Lung (tissue), 12 donors: ENCODE measurements around the gene PLEKHA6. TPM values are rescaled to one million over a fixed set of nuclear protein-coding genes. Genes with fewer than 3 reads are reported as not detected.

Experiments
- ATAC-seq: fragments of 200-7000 bp; cut with Tn5 transposase; one replicate; pipeline ENCODE4 v1.9.1; 2020; ENCODE audit warnings: moderate number of reproducible peaks; ENCODE audit not compliant: insufficient read depth, low FRiP score
- DNase-seq, 3 donors: peaks; one replicate each; pipeline ENCODE4 v3.0.0-alpha.2; 2013 to 2017
- H3K27ac ChIP-seq, 2 donors: one replicate each; pipeline ENCODE4 v1.5.1; 2013; ENCODE audit warnings: mild to moderate bottlenecking in 2 of 2, moderate library complexity in 2 of 2, control low read depth in 1 of 2, inconsistent platforms in 1 of 2, low read depth in 1 of 2, low read length in 1 of 2
- H3K27me3 ChIP-seq, 3 donors: one replicate each; pipeline ENCODE4 v1.5.1; 2013; ENCODE audit warnings: low read length in 2 of 3; ENCODE audit not compliant: control insufficient read depth in 3 of 3, insufficient read depth in 3 of 3
- H3K36me3 ChIP-seq, 4 donors: one replicate each; pipeline ENCODE4 v1.5.1; 2013; ENCODE audit warnings: low read length in 4 of 4, mild to moderate bottlenecking in 1 of 4, moderate library complexity in 1 of 4; ENCODE audit not compliant: control insufficient read depth in 4 of 4, insufficient read depth in 4 of 4
- H3K4me1 ChIP-seq, 5 donors: one replicate each; pipeline ENCODE4 v1.5.1; 2013; ENCODE audit warnings: low read length in 5 of 5, mild to moderate bottlenecking in 2 of 5, moderate library complexity in 1 of 5; ENCODE audit not compliant: control insufficient read depth in 5 of 5, insufficient read depth in 5 of 5
- H3K4me3 ChIP-seq: one replicate; pipeline ENCODE4 v1.5.1; 2013; ENCODE audit warnings: mild to moderate bottlenecking, control low read depth, moderate library complexity
- H3K9ac ChIP-seq, 2 donors: one replicate each; pipeline ENCODE4 v1.5.1; 2013; ENCODE audit warnings: low read length in 2 of 2, control low read depth in 1 of 2; ENCODE audit not compliant: insufficient read depth in 1 of 2
- H3K9me3 ChIP-seq, 4 donors: one replicate each; pipeline ENCODE4 v1.5.1; 2013; ENCODE audit warnings: low read length in 3 of 4, mild to moderate bottlenecking in 1 of 4, moderate library complexity in 1 of 4; ENCODE audit not compliant: control insufficient read depth in 4 of 4, insufficient read depth in 3 of 4
- CTCF ChIP-seq: IDR thresholded peaks from 2 replicates; pipeline ENCODE4 v1.5.1; 2012; ENCODE audit warnings: mild to moderate bottlenecking; ENCODE audit errors: control extremely low read depth, extremely low read depth
- WGBS, 2 donors: extraction: QIAGEN DNeasy Blood & Tissue Kit; methylation state at CpG; one replicate each; pipeline ENCODE4 v1.1.7; 2013; 5-methylcytosine and 5-hydroxymethylcytosine counted together
- polyA plus RNA-seq, 2 donors: library from polyadenylated mRNA; stranded (reverse); fragments of 200-250 nt; gene quantifications; one replicate each; pipeline ENCODE4 v1.2.1, GENCODE V29; 2013
- total RNA-seq, 2 donors: library from RNA; depleted of rRNA in 1 of 2; stranded (reverse); fragments of >200 nt in 1 of 2; gene quantifications; one replicate each; pipeline ENCODE4 v1.2.1, GENCODE V29; 2014 to 2021
- donor health status: control.
- donor health status: control.
- donor health status: Bipolar disorder and iron deficiency.
- donor health status: healthy.
- donor health status: DM: yes; HTN: yes; CAD: no.

Gene PLEKHA6
- total and polyA plus RNA-seq, 4 donors, result 0.88 to 10.5 (median 3.3) TPM

GRCh38 chr1:204204944-204205343 lies 154.8 kb downstream of the PLEKHA6 start:
- H3K27me3 ChIP-seq, result peaks cover 0 to 3% (median 2%) of the 10 kb centered on the region in 3 donors
- H3K4me3 ChIP-seq, result no peak overlapping the region
- DNase-seq (no peak), ATAC-seq (no peak)
- no peaks in the 10 kb centered on the region for H3K36me3 ChIP-seq
- WGBS, 2 donors, result 89 to 94% methylated on average over 2 of the region's 2 CpGs
- H3K27ac ChIP-seq, result no peak overlapping the region
- no peak overlapping the region for H3K9ac ChIP-seq
- TF ChIP-seq CTCF, result no peak
- peaks cover 0 to 4% (median 0%) of the 10 kb centered on the region in 5 donors for H3K4me1 ChIP-seq
- no peaks in the 10 kb centered on the region for H3K9me3 ChIP-seq

DNA sequence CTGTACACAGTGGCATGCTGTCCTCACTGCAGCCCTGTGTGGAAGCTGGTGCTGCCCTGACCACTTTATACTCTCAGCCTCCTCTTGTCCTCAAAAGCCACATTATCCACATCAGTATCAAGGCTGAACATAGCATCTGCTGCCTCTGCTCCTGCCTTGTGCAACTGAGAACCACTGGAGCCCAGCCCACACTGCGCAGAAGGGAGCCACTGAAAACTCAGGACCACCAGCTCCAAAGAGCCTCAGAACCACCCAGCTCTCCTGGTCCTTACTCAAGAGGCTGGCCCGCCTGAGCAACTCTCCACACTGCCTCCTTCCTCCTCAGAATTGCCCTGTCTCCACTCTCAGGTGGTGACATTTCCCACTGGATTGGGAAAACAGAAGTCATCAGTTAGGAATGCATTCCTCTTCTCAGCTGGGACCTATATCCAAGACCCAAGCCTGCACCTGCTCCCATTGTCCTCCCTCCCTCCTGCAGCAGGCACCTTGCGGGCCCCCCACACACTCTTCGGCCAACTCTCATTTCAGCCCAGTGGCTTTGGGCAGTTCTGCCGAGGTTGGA lies 156.4 kb downstream of the PLEKHA6 start:
- Histone ChIP-seq H3K27ac (no peak overlapping the region), H3K27me3 (peaks cover 0 to 3% (median 2%) of the 10 kb centered on the region in 3 donors), H3K4me3 (no peak overlapping the region), H3K9me3 (no peaks in the 10 kb centered on the region), H3K9ac (no peak overlapping the region), H3K36me3 (no peaks in the 10 kb centered on the region), H3K4me1 (peaks cover 0 to 6% (median 0%) of the 10 kb centered on the region in 5 donors)
- no peak for ATAC-seq
- no peak for DNase-seq
- no peak for TF ChIP-seq CTCF
- WGBS, 2 donors, result 88 to 93% methylated on average over 5 of the region's 5 CpGs

DNA sequence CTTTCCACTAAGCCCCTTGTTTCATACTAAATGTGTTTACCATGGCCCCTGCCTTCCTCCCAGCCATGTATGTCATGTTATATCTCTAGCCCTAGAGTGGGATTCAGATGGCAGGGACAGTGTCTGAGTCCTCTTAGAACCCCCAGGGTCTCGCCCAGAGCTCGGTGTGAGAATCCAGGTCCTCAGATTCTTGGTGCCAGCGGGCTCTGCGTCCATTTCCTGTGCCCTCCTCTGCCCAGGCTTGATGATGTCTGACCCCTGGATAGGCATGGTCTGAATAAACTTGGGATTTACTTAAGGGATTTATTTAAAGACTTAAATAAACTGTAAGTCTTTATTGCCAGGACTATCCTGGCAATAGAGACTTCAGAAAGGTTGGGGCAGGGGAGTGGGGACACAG lies 157.2 kb downstream of the PLEKHA6 start:
- no peak overlapping the region for H3K4me3 ChIP-seq
- H3K36me3 ChIP-seq, result no peaks in the 10 kb centered on the region
- DNase-seq, result no peak
- 84 to 94% methylated on average over 4 of the region's 4 CpGs for WGBS, 2 donors
- H3K9ac ChIP-seq, result no peak overlapping the region
- no peak overlapping the region for H3K27ac ChIP-seq
- peaks cover 0 to 6% (median 0%) of the 10 kb centered on the region in 5 donors for H3K4me1 ChIP-seq
- TF ChIP-seq CTCF, result no peak
- peaks cover 0 to 3% (median 2%) of the 10 kb centered on the region in 3 donors for H3K27me3 ChIP-seq
- H3K9me3 ChIP-seq, result no peaks in the 10 kb centered on the region
- no peak for ATAC-seq
